ENCODE data around the gene MPL.

MPL gene

GRCh38 chr1:43306688-43307457 lies 30.7 kb upstream of the MPL start:
- DNase-seq: no peak

DNA sequence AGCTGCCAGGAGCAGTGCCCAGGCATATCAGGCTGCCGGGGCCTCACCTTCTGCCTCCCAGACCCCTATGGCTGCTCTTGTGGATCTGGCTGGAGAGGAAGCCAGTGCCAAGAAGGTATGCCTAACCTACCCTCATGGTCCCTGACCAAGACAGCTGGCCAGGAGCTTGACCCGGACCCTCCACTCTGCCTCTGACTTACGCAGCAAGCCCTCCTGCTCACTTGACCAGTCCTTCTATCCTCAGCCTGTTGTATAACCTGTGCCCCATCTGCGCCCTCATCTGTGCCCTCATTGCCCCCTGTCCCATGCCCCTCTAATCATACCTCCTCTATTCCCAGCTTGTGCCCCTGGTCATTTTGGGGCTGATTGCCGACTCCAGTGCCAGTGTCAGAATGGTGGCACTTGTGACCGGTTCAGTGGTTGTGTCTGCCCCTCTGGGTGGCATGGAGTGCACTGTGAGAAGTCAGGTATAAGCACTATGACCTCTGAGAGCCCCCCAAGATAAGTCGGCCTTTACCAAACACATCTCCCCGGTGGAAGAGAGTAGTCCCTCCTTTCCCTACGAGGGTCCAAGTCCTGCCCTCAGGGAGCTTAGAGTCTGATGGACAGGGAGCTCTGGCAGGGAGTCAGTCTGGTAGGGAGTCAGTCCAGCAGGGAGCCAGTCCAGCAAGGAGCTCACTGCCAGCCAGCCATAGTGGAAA lies 30.0 kb upstream of the MPL start:
- peak; percentile 7 for DNase-seq

DNA sequence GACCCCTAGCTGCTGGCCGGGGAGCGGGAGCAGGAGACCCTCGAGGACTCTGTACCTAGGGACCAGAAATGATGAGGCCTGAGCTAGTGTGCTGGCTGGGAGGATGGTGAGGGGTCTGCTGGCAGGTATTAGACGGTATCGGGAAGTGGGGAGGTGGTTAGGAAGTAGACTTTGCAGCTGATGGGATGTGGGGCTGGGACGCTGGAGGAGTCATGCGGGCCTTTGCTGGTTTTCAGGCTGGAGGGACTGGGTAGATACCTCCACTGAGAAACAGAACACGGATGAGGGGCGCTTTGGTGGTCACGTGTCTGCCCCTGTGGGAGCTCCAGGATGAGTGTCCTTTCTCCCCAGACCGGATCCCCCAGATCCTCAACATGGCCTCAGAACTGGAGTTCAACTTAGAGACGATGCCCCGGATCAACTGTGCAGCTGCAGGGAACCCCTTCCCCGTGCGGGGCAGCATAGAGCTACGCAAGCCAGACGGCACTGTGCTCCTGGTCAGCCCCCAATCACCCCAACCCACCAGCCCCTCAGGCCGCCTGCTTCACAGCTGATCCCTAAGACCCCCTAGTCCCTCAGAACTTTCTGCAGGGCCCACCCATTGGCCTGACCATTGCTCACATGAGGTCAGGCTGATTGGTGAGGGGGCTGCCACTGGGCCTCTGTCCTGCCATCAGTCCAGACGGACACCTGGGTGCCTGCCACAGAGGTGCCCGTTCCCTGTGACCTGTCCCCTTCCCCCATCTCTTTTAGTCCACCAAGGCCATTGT lies 28.8 kb upstream of the MPL start:
- DNase-seq: peak; percentile 4

DNA sequence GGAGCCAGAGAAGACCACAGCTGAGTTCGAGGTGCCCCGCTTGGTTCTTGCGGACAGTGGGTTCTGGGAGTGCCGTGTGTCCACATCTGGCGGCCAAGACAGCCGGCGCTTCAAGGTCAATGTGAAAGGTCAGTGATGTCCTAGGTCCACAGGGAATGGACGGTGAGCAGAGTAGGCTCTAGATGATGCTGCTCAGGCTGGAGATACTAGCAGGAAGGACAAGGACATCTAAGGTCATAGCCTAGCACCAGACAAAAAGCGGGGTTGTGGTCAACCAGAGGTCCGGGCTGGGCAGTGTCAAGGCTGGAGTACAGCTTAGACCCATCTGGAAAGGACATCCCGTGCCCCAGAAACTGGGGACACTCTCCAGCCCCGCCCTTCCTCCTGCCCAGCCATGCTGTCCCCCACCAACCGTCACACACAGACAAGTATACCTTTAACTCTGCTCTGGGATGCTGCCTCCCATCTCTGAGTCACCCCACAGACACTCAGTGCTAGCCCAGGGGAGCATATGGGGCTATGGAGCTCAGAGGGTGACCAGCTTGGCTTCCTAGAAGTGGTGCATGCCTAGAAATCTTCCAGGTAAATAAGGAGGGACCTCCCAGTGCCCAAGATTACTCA lies 28.1 kb upstream of the MPL start:
- DNase-seq: peak; percentile 10

GRCh38 chr1:43311521-43311920 lies 26.1 kb upstream of the MPL start:
- DNase-seq: no peak

GRCh38 chr1:43312212-43312623 lies 25.4 kb upstream of the MPL start:
- no peak for DNase-seq

- DNase-seq: no peak
Observed at GRCh38 chr1:43312663-43313515, 24.7 kb upstream of the MPL start.

DNA sequence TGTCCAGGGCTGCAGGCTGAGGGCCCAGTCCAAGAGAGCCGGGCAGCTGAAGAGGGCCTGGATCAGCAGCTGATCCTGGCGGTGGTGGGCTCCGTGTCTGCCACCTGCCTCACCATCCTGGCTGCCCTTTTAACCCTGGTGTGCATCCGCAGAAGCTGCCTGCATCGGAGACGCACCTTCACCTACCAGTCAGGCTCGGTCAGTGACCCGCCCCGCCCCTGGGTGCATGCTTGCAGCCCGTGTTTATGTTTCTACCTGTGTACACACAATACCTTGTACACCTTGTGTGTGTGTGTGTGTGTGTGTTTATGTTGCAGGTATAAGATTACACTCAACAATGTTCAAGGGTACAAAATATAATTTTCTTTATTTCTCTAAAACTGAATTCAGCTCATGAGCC lies 23.8 kb upstream of the MPL start:
- no peak for DNase-seq

DNA sequence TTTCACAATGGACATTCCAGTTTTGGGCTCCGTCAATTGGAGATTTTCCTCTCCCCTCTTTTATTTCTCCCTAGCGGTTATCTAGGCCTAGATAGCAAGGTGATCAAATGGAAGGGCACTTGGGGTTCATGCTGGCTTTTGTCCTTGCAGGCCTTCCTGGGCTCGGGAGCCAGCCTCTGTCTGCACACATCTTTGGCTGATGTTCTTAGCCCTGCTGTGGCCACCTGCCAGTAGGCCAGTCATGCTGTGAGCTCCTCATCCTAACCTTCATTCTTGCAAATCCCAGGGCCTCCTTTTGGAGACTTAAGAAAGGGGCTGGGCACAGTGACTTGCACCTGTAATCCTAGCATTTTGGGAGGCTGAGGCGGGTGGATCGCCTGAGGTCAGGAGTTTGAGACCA lies 23.4 kb upstream of the MPL start:
- no peak for DNase-seq

- DNase-seq: no peak
Observed at GRCh38 chr1:43315481-43315880, 22.1 kb upstream of the MPL start.

- DNase-seq: no peak
Observed at GRCh38 chr1:43315963-43316737, 21.5 kb upstream of the MPL start.

DNA sequence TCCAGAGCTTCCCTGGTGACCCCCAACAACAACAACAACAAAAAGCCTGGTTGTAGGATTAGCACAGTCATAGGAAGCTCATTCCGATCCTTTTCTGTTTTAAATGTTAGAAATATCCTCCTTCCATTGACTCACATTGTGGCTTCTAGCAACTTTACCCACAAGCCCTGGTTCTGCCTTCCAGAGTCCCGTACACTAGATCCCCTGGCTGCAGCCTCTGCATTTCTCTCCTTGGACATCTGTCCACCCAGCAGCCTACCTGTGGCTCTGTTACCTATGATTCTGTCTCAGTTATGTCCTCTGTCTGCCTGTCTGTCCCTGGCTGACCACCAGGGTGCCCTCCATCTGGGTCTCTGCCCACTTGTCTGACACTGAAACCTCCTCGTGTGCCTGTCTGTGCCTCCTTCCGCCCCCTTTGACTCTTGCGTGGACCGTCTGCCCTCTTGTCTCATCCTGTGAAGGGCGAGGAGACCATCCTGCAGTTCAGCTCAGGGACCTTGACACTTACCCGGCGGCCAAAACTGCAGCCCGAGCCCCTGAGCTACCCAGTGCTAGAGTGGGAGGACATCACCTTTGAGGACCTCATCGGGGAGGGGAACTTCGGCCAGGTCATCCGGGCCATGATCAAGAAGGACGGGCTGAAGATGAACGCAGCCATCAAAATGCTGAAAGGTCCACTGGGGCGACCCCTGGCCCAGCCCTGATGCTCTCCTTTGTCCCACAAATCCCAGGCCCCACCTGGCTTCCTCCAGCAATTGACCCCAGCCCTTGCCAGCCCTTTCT lies 20.7 kb upstream of the MPL start:
- DNase-seq: no peak

GRCh38 chr1:43317817-43318471 lies 19.7 kb upstream of the MPL start:
- DNase-seq: no peak

- DNase-seq: no peak
Observed at GRCh38 chr1:43318831-43319230, 18.8 kb upstream of the MPL start.

GRCh38 chr1:43319288-43319687 lies 18.3 kb upstream of the MPL start:
- no peak for DNase-seq

DNA sequence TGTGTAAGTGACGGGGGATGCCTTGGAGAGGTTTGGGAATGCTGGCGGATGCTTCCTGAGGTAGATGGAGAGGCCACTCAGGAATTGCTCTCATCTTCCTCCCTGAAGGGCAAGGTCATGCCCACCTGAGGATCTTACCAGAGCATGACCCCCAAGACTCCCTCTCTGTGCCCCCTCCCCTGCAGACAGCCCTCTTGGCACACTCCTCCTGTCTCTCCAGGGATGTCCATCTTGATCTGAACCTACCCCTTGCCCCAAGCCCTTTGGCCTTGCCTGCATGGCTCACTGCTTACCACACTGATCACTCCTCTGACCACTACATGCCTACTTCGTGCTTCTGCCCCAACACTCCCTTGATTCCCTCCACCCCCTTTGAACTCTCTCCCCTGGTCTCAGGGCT lies 17.9 kb upstream of the MPL start:
- no peak for DNase-seq

GRCh38 chr1:43321331-43321891 lies 16.2 kb upstream of the MPL start:
- no peak for DNase-seq

DNA sequence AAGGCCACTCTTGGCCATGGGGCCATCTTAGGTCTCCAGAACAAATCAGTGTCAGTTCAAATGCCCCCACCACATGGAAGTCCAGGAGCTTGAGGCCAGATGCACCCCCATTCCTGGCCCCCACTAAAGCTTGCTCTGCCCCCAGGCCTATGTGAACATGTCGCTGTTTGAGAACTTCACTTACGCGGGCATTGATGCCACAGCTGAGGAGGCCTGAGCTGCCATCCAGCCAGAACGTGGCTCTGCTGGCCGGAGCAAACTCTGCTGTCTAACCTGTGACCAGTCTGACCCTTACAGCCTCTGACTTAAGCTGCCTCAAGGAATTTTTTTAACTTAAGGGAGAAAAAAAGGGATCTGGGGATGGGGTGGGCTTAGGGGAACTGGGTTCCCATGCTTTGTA lies 15.1 kb upstream of the MPL start:
- no peak for DNase-seq

DNA sequence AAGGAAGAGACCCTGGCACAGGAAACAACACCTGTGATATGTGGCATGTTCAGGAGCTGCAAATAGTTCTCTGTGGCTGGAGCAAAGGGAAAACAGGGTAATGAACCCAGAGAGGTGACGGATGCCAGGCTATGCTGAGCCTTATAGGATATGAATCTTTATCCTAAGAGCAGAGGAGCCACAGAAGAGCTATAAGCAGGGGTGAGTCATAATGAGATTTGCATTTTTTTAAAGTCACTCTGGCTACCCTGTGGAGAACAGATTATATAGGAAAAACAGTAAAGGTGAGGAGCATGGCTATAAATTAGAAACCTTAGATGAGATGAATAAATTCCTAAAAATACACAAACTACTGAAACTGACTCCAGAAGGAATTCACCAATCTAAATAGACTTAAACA lies 12.8 kb upstream of the MPL start:
- no peak for DNase-seq

DNA sequence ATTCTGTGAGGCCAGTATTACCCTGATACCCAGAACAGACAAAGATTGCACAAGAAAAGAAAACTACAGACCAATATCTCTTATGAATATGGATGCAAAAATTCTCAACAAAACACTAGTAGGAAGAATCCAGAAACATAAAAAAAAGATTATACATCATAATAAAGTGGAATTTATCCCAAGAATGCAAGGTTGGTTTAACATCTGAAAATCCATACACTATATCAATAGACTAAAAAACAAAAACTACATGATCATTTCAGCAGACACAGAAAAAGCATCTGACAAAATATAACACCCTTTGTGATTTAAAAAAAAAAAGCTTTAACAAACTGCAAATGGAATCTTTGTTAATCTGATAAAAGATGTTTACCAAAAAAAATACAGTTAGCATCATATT lies 12.2 kb upstream of the MPL start:
- no peak for DNase-seq
